K562 (cell line): ENCODE results near the gene PNPLA7. TPM values are rescaled to one million over a fixed set of nuclear protein-coding genes. Genes with fewer than 3 reads are reported as not detected.

Experiments
- ATAC-seq: fragments of 200-7000 bp; cut with Tn5 transposase; 3 replicates; pipeline ENCODE4 v1.9.1; 2020; ENCODE audit warnings: moderate library complexity
- BruUV-seq: library from RNA; stranded (reverse); fragments of 400-500 nt; replicated peaks from 2 replicates; lab custom pipeline; 2021; lab: Mats Ljungman, UMichigan
- CTCF ChIA-PET: fragments of 300-600 bp; formaldehyde crosslinking; extraction: SDS; loops from one replicate; lab custom pipeline; 2021; ENCODE audit warnings: low intra/inter-chr PET ratio; lab: Yijun Ruan, JAX
- POLR2A ChIA-PET: fragments of 300-600, 350-650 bp; sonication (Branson Sonifier 250); formaldehyde crosslinking; extraction: SDS; loops from one replicate; lab custom pipeline; 2021; ENCODE audit warnings: antibody characterized with exemption, inconsistent platforms; lab: Yijun Ruan, JAX
- DNase-seq, 4 experiments: peaks; one replicate each; pipeline versions ENCODE4 v3.0.0 to v3.0.0-alpha.2; 2011 to 2018; ENCODE audit warnings: low spot score in 3 of 4, mixed read lengths in 3 of 4; ENCODE audit errors: extremely low read depth in 1 of 4
- FAIRE-seq: peaks from 2 replicates; lab custom pipeline; 2011; peaks lifted over from hg19 to GRCh38; lab: Jason Lieb, UNC
- H2AFZ ChIP-seq: 2 replicates; pipeline ENCODE4 v1.6.0; 2011; ENCODE audit warnings: low read depth, low read length, control low read depth, inconsistent platforms
- H3K27ac ChIP-seq: fragments of 200-600 bp; 3 replicates; pipeline ENCODE4 v1.8.0; 2011; ENCODE audit warnings: low read depth, mild to moderate bottlenecking, control low read depth, inconsistent platforms, low read length, moderate library complexity, mixed read lengths; ENCODE audit errors: extremely low read depth
- H3K27me3 ChIP-seq, 2 experiments: fragments of 300-600 bp in 1 of 2; 2 replicates in 1 of 2; 3 replicates in 1 of 2; pipeline versions ENCODE4 v1.6.0 to v1.8.0; 2011; ENCODE audit warnings: inconsistent platforms in 2 of 2, low read length in 2 of 2, mild to moderate bottlenecking in 1 of 2, mixed read lengths in 1 of 2, moderate library complexity in 1 of 2; ENCODE audit not compliant: control insufficient read depth in 2 of 2, insufficient read depth in 2 of 2
- H3K36me3 ChIP-seq: fragments of 300-600 bp; 3 replicates; pipeline ENCODE4 v1.8.0; 2011; ENCODE audit warnings: mild to moderate bottlenecking, low read length, inconsistent platforms; ENCODE audit not compliant: control insufficient read depth, insufficient read depth
- H3K4me1 ChIP-seq, 2 experiments: fragments of 200-600 bp in 1 of 2; replicated peaks in 1 of 2; 2 replicates in 1 of 2; 3 replicates in 1 of 2; pipeline versions ENCODE4 v1.5.1 to v1.8.0; 2011; ENCODE audit warnings: inconsistent platforms in 2 of 2, low read length in 2 of 2, mild to moderate bottlenecking in 1 of 2, mixed read lengths in 1 of 2, moderate library complexity in 1 of 2; ENCODE audit not compliant: control insufficient read depth in 2 of 2, insufficient read depth in 2 of 2
- H3K4me2 ChIP-seq: 2 replicates; pipeline ENCODE4 v1.6.1; 2011; ENCODE audit warnings: low read length, control low read depth, inconsistent platforms, mixed read lengths; ENCODE audit not compliant: insufficient read depth
- H3K4me3 ChIP-seq: fragments of 200-600 bp; sonication (generic), shearing (Covaris generic); 2 replicates; pipeline ENCODE4 v1.5.1; 2016; ENCODE audit warnings: control low read depth, inconsistent platforms
- H3K79me2 ChIP-seq: fragments of 200-600 bp; 3 replicates; pipeline ENCODE4 v1.8.0; 2011; ENCODE audit warnings: low read length, inconsistent platforms; ENCODE audit not compliant: control insufficient read depth, insufficient read depth
- H3K9ac ChIP-seq, 2 experiments: 2 replicates each; pipeline versions ENCODE4 v1.6.0 to v1.6.1; 2011; ENCODE audit warnings: low read depth in 2 of 2, low read length in 2 of 2, control low read depth in 1 of 2, inconsistent platforms in 1 of 2, mild to moderate bottlenecking in 1 of 2, mixed read lengths in 1 of 2; ENCODE audit not compliant: insufficient read depth in 1 of 2
- H3K9me1 ChIP-seq: one replicate; pipeline ENCODE4 v1.6.0; 2011; ENCODE audit warnings: inconsistent platforms, mild to moderate bottlenecking, low read length, moderate library complexity; ENCODE audit not compliant: control insufficient read depth, insufficient read depth
- H3K9me3 ChIP-seq: replicated peaks from 2 replicates; pipeline ENCODE4 v1.5.1; 2011; ENCODE audit warnings: low read depth, low read length, inconsistent platforms; ENCODE audit not compliant: control insufficient read depth, insufficient read depth
- H4K20me1 ChIP-seq: replicated peaks from 2 replicates; pipeline ENCODE4 v1.6.1; 2011; ENCODE audit warnings: low read length, inconsistent platforms, mixed read lengths; ENCODE audit not compliant: control insufficient read depth, insufficient read depth
- PHF20 ChIP-seq: fragments of 450-650 bp; IDR thresholded peaks from 2 replicates; pipeline ENCODE4 v1.6.1; 2018; ENCODE audit not compliant: partially characterized antibody
- POLR2G ChIP-seq: fragments of 200-400 bp; formaldehyde crosslinking; IDR thresholded peaks from 2 replicates; pipeline ENCODE4 v1.6.1; 2017; ENCODE audit warnings: low read depth, mild to moderate bottlenecking, antibody characterized with exemption, low read length, moderate library complexity
- SETDB1 ChIP-seq: IDR thresholded peaks from one replicate; pipeline ENCODE4 v1.6.1; 2012; ENCODE audit warnings: low read length, control low read depth, inconsistent platforms
- VEZF1 ChIP-seq: fragments of 200-800 bp; sonication (Bioruptor generic); IDR thresholded peaks from 2 replicates; pipeline ENCODE4 v1.6.1; 2017; ENCODE audit warnings: missing genetic modification characterization, missing compliant biosample characterization
- ZNF124 ChIP-seq: sonication (generic); formaldehyde crosslinking; IDR thresholded peaks from 2 replicates; pipeline ENCODE4 v1.8.1; 2022; ENCODE audit warnings: missing genetic modification reagents
- WGBS: fragments of 100-300 bp; shearing (Covaris generic); methylation state at CpG from one replicate; pipeline ENCODE4 v1.1.6; 2016; ENCODE audit warnings: low coverage, mixed read lengths; ENCODE audit not compliant: insufficient coverage; ENCODE audit errors: missing lambda C conversion rate; 5-methylcytosine and 5-hydroxymethylcytosine counted together
- in situ Hi-C: fragments of 300-500 bp; cut with MboI; formaldehyde crosslinking; loops from 4 replicates; pipeline ENCODE4 v1.15.0; 2018; ENCODE audit warnings: inconsistent platforms, mixed read lengths
- intact Hi-C: fragments of 100-400 bp; cut with micrococcal nuclease; formaldehyde crosslinking; loops from 2 replicates; pipeline ENCODE4 v1.14.2; 2022
- polyA plus RNA-seq, 8 experiments: library from polyadenylated mRNA; depleted of rRNA in 4 of 8; stranded (reverse) in 5 of 8; unstranded in 3 of 8; fragments of >200 nt; fragmentation: Nextera tagmentation in 2 of 8; fragmentation: Illumina TruSeq in 1 of 8; extraction: Ambion mirVana in 2 of 8; extraction: Trizol in 1 of 8; gene quantifications; 2 replicates each; pipeline versions ENCODE4 v1.2.1 to v1.2.3, GENCODE V29; 2011 to 2014; ENCODE audit warnings: inconsistent platforms in 1 of 8, missing spikeins in 1 of 8
- total RNA-seq, 7 experiments: library from RNA; depleted of rRNA in 6 of 7; stranded (reverse); fragments of >200 nt in 6 of 7; fragmentation: Illumina TruSeq in 2 of 7; extraction: Trizol in 2 of 7; gene quantifications; 2 replicates each; pipeline versions ENCODE4 v1.2.1 to v1.2.3, GENCODE V29; 2011 to 2021; ENCODE audit warnings: low replicate concordance in 1 of 7

PNPLA7 gene
- total and polyA plus RNA-seq, 9 of the 15 experiments (the other 6 are each of a cell fraction or from before 2014, with no cell fraction given), result 0.01 to 0.85 (median 0.19) TPM; not detected in 1

GRCh38 chr9:137428841-137429545, 121.2 kb downstream of the PNPLA7 start:
- Histone ChIP-seq H3K36me3 (no peaks in the 10 kb centered on the region), H3K9ac (peak overlapping the region in 1 of 2 experiments; percentile 50; a peak in 2 of 4 replicates), H3K27ac (no peak overlapping the region), H3K4me2 (no peak overlapping the region), H3K4me3 (no peak overlapping the region), H3K9me1 (no peaks in the 10 kb centered on the region), H3K4me1 (peaks cover 22 to 84% of the 10 kb centered on the region in 2 experiments), H2AFZ (no peak overlapping the region), H3K27me3 (no peaks in the 10 kb centered on the region), H4K20me1 (no peaks in the 10 kb centered on the region), H3K9me3 (no peaks in the 10 kb centered on the region), H3K79me2 (peaks cover 2% of the 10 kb centered on the region; the same call in 1 of the 3 replicates)
- no peak for DNase-seq
- CTCF ChIA-PET, result no interaction called here
- TF ChIP-seq VEZF1 (CRISPR knock-in tag), result 0 out of 2 replicates have a peak, but pooled peaks have one; percentile 9
- no peak for TF ChIP-seq ZNF124 (CRISPR knock-in tag)
- no peak for TF ChIP-seq PHF20
- no peak for TF ChIP-seq SETDB1
- TF ChIP-seq POLR2G, result peak; percentile 44; the same call in 1 of the 2 replicates
- no peak for ATAC-seq
- POLR2A ChIA-PET, result no interaction called here
- intact Hi-C loops, result loop anchor here (10.0 kb wide), 1 partner anchor 124 kb away; the partner anchor contains the start of gene NRARP
- no peak for FAIRE-seq
- in situ Hi-C loops, result no loop called here
- BruUV-seq, result no TSS peak
- WGBS, result 55% methylated on average over 20 of the region's 27 CpGs
